Measurements from ENCODE around the gene SIRPA.

SIRPA gene

DNA sequence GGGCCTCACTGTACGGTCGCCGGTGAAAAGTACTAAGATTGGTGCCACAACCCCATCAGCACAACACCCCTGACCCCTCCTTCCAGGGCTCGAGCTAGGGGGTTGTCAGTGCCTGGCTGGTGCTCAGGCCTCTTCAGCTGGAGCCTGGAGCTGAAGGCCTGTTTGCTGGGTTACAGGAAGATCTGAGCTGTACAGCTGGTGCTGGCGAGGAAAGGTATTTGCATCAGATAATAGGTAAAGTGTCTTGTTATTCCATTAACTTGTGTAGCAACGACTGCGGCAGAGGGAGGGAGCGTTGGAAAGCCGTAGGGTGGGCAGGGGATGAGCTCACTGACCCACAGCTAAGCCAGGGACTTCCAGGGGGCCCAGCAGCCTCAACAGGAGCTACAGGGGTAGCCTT, 15.8 kb upstream of the SIRPA start:
- H3K4me1 ChIP-seq (ENCODE audit: insufficient read depth, low read length) = no peaks in the 10 kb centered on the region; the same call in 1 of the 2 replicates
- H3K4me3 ChIP-seq (ENCODE audit: low read length) = no peak overlapping the region
- no peaks in the 10 kb centered on the region for H3K36me3 ChIP-seq (ENCODE audit: insufficient read depth, low read length)
- H3K9me3 ChIP-seq (ENCODE audit: insufficient read depth, low read depth, low read length) = no peaks in the 10 kb centered on the region
- H3K9ac ChIP-seq (ENCODE audit: low read depth, low read length) = no peak overlapping the region
- WGBS = 88% methylated on average over 9 of the region's 9 CpGs
- H3K27me3 ChIP-seq (ENCODE audit: insufficient read depth, low read length) = no peaks in the 10 kb centered on the region; the same call in 1 of the 2 replicates
- no peak overlapping the region for H3K27ac ChIP-seq (ENCODE audit: low read depth, low read length)

DNA sequence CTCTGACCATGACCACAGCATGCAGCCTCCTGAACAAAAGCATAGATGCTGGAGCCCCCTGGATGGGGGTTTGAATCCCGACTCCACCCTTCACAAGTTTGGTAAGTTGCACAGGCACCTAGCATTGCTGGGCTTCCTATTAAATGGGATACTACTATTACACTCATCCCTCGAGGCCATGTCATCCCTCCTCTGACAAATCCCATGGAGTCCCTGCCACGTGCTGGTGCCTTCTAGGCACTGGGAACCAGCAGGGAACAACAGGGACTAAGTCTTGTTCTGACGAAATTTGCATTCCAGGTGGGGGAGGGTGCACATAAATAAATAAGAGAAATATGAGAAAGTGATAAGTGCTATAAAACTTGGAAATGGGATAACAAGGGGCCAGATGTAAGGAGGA, 15.3 kb upstream of the SIRPA start:
- Histone ChIP-seq H3K27me3 (ENCODE audit: insufficient read depth, low read length) (no peaks in the 10 kb centered on the region; the same call in 1 of the 2 replicates), H3K36me3 (ENCODE audit: insufficient read depth, low read length) (no peaks in the 10 kb centered on the region), H3K4me1 (ENCODE audit: insufficient read depth, low read length) (no peaks in the 10 kb centered on the region; the same call in 1 of the 2 replicates), H3K9me3 (ENCODE audit: insufficient read depth, low read depth, low read length) (no peaks in the 10 kb centered on the region), H3K9ac (ENCODE audit: low read depth, low read length) (no peak overlapping the region), H3K4me3 (ENCODE audit: low read length) (no peak overlapping the region), H3K27ac (ENCODE audit: low read depth, low read length) (no peak overlapping the region)
- WGBS = 61% methylated on average over 4 of the region's 4 CpGs

DNA sequence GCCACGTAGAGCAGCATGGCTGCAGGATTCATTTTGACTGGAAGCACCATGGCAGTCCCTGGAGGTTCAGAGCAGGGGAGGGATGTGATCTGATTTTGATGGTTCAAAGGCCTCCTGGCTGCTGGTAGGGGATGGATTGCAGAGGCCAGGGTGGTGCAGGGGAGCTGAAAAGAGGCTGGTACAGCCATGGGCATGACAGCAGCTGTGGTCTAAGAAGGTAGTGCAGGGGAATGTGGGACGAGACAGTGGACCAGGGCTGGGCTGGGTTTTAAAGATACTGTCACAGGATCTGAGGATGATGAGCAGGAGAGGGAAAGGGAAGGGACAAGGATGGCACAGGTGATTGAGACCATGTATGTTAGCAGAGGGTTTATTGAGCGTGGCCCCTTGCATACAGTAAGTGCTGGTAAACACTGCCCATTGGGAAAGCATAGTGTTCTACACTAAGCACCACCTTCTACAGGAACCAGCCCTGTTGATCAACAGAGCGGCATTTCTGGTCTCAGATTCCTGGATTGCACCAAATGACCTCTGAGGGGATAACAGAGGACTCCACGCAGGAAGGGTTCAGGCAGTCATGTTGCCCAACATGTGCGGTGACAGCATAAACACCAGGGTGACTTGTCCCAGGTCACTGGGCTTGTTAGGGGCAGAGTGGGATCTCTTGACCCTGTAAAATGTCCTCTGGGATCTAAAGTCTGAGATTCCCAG, 14.5 kb upstream of the SIRPA start:
- Histone ChIP-seq H3K27ac (ENCODE audit: low read depth, low read length) (no peak overlapping the region), H3K4me1 (ENCODE audit: insufficient read depth, low read length) (no peaks in the 10 kb centered on the region; the same call in 1 of the 2 replicates), H3K36me3 (ENCODE audit: insufficient read depth, low read length) (no peaks in the 10 kb centered on the region), H3K27me3 (ENCODE audit: insufficient read depth, low read length) (no peaks in the 10 kb centered on the region; the same call in 1 of the 2 replicates), H3K4me3 (ENCODE audit: low read length) (no peak overlapping the region), H3K9ac (ENCODE audit: low read depth, low read length) (no peak overlapping the region), H3K9me3 (ENCODE audit: insufficient read depth, low read depth, low read length) (no peaks in the 10 kb centered on the region)
- 93% methylated on average over 6 of the region's 6 CpGs for WGBS

DNA sequence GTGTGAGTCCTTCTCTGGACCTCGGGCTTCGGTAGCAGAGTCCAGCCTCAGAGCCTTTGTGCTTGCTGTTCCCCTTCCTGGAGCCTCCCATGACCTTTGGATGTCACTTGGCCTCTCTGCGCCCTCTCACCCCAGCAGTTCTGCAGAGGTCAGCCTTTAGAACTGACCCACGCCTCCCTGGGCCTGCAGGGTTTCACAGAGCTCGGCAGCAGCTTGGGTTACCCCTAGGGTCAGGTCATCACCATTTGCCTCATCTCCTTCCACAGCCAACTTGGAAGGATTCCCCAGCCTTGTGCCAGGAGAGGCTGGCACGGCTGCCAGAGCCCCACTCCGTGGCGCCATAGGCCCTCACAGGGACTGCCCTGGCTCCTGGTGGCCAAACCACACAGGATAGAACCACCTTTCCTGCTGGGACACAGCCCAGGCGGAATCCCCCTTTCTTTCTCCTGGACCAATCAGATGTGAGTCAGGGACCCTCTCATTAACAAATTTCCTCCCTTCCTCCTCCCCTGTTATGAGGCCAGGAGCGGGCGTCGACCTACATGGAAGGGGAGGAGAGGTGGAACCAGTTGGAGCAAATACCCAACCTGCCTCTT, 13.9 kb upstream of the SIRPA start:
- Histone ChIP-seq H3K9ac (ENCODE audit: low read depth, low read length) (no peak overlapping the region), H3K4me3 (ENCODE audit: low read length) (no peak overlapping the region), H3K27me3 (ENCODE audit: insufficient read depth, low read length) (no peaks in the 10 kb centered on the region; the same call in 1 of the 2 replicates), H3K9me3 (ENCODE audit: insufficient read depth, low read depth, low read length) (no peaks in the 10 kb centered on the region), H3K36me3 (ENCODE audit: insufficient read depth, low read length) (no peaks in the 10 kb centered on the region), H3K4me1 (ENCODE audit: insufficient read depth, low read length) (no peaks in the 10 kb centered on the region; the same call in 1 of the 2 replicates), H3K27ac (ENCODE audit: low read depth, low read length) (no peak overlapping the region)
- WGBS = 68% methylated on average over 12 of the region's 12 CpGs

DNA sequence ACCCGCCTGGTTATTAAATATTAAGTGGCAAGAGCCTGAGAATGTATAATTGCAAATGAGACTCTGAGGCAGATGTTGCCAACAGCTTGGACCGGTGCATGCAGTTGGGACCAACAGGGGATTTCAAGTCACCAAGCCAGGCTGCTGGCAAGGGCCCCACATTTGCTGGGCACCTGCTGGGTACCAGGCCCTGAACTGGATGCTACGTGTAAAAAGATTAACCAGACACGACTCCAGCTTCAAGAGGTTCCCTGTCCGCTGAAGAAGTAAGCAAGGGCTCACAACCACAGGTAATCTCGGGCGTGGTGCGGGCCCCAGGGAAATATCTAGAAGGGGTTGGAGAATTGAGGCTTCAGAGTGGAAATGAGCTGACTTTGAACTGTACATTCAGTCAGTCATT, 13.2 kb upstream of the SIRPA start:
- whole genome bisulfite sequencing = 95% methylated on average over 8 of the region's 8 CpGs
- no peak overlapping the region for H3K4me3 ChIP-seq (ENCODE audit: low read length)

DNA sequence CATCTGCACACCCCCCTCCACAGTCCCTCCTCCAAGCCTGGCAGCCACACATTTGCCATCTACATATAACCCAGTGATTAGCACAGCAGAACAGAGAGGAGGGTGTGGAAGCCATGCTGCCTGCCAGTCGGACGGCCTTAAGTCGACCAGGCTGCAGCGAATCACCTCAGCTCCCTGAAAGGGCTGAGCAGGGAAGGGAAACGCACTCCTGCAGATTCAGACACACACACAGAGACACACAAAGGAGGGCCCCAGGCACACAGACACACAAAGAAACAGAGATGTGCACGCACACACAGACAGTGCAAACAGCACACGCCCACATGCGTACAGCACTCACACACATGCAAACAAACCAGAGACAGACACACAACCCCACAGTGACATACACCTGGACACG, 11.2 kb upstream of the SIRPA start:
- 80% methylated on average over 9 of the region's 9 CpGs for WGBS
- H3K4me3 ChIP-seq (ENCODE audit: low read length) = no peak overlapping the region
- H3K9ac ChIP-seq (ENCODE audit: low read depth, low read length) = no peak overlapping the region
- H3K27ac ChIP-seq (ENCODE audit: low read depth, low read length) = no peak overlapping the region
- no peaks in the 10 kb centered on the region; the same call in 1 of the 2 replicates for H3K4me1 ChIP-seq (ENCODE audit: insufficient read depth, low read length)
- H3K27me3 ChIP-seq (ENCODE audit: insufficient read depth, low read length) = no peaks in the 10 kb centered on the region; the same call in 1 of the 2 replicates
- H3K9me3 ChIP-seq (ENCODE audit: insufficient read depth, low read depth, low read length) = no peaks in the 10 kb centered on the region
- no peaks in the 10 kb centered on the region for H3K36me3 ChIP-seq (ENCODE audit: insufficient read depth, low read length)

More for the DNA sequence above, 13.2 kb upstream of the SIRPA start:
- Histone ChIP-seq H3K27ac (ENCODE audit: low read depth, low read length) (no peak overlapping the region), H3K36me3 (ENCODE audit: insufficient read depth, low read length) (no peaks in the 10 kb centered on the region), H3K27me3 (ENCODE audit: insufficient read depth, low read length) (no peaks in the 10 kb centered on the region; the same call in 1 of the 2 replicates), H3K9ac (ENCODE audit: low read depth, low read length) (no peak overlapping the region), H3K4me1 (ENCODE audit: insufficient read depth, low read length) (no peaks in the 10 kb centered on the region; the same call in 1 of the 2 replicates), H3K9me3 (ENCODE audit: insufficient read depth, low read depth, low read length) (no peaks in the 10 kb centered on the region)

DNA sequence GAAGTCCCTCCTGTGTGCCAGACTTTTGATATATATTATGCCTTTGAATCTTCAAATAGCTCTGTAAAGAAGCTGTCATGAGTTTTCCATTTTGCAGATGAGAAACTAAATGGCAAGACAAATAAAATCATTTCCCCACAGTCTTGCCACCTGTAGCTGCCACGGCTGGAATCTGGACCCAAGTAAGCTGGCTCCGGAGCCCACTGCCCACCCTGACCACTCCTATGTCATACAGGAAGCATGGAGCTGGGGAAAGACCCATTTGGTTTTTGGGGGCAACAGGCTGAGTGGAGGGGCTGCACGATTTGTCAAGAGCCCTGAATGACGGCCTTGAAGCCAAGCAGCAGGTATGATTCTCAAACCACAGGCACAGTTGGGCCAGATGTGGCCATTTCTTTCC, 10.0 kb upstream of the SIRPA start:
- H3K9me3 ChIP-seq (ENCODE audit: insufficient read depth, low read depth, low read length) = no peaks in the 10 kb centered on the region
- 87% methylated on average over 3 of the region's 4 CpGs for WGBS
- no peaks in the 10 kb centered on the region for H3K36me3 ChIP-seq (ENCODE audit: insufficient read depth, low read length)
- H3K4me3 ChIP-seq (ENCODE audit: low read length) = no peak overlapping the region
- no peaks in the 10 kb centered on the region; the same call in 1 of the 2 replicates for H3K27me3 ChIP-seq (ENCODE audit: insufficient read depth, low read length)
- no peak overlapping the region for H3K27ac ChIP-seq (ENCODE audit: low read depth, low read length)
- H3K4me1 ChIP-seq (ENCODE audit: insufficient read depth, low read length) = peaks cover 4% of the 10 kb centered on the region; the same call in 1 of the 2 replicates
- H3K9ac ChIP-seq (ENCODE audit: low read depth, low read length) = no peak overlapping the region

DNA sequence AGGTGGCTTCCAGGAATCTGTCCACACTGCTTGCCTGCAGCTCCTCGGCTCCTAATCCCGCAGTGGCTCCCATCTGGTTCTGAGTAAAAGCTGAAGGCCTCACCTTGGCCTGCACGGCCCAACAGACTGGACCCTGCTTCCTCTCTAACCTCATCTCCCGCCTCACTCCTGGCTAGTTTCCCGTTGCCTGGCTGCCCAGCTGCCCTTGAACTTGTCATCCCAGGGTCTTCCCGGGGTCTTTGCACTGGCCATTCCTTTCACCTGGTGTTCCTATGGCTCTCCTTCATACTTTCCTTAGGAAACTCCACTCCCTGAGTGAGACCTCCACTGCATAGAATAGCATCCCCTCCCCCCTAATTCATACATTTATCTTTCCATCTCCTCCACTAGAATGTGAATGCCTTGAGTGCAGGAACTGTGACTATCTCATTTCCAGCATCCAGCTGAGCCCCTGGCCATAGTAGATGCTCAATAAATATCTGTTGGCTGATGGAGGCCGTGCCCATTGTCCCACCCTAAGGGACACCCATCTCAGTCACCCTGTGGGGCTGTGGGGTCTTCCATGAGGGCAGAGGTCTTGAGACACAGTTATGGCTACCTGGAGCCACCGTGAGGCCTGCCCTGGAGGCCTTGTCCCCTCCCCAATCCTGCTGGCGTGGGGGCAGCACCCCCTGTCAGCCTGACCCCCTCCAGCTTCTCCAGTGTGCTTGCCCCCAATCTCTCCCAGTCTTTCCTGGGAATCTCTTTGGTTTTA, 9.1 kb upstream of the SIRPA start:
- Histone ChIP-seq H3K4me3 (ENCODE audit: low read length) (no peak overlapping the region), H3K36me3 (ENCODE audit: insufficient read depth, low read length) (no peaks in the 10 kb centered on the region), H3K27ac (ENCODE audit: low read depth, low read length) (no peak overlapping the region), H3K4me1 (ENCODE audit: insufficient read depth, low read length) (peaks cover 4% of the 10 kb centered on the region; the same call in 1 of the 2 replicates), H3K9ac (ENCODE audit: low read depth, low read length) (no peak overlapping the region), H3K27me3 (ENCODE audit: insufficient read depth, low read length) (no peaks in the 10 kb centered on the region), H3K9me3 (ENCODE audit: insufficient read depth, low read depth, low read length) (no peaks in the 10 kb centered on the region)
- WGBS = 84% methylated on average over 9 of the region's 9 CpGs

DNA sequence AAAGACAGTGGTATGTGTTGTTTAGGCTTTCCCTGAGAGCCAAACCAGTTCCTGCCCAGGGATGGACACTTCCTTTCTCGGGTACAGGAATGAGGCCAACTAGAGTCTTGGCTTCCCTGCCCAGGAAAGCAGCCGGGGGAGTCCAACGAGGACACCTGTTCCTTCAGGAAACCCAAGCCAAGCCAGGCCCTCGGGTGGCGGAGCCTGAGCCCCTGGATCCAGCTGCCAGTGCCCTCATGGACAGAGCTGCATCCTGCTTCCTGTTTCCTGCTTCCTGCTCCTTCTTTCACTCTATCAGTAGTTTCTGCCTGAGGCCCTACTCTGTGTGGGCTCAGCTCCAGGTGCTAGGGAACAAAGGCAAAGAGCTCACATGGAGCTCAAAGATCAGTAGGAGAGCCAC, 7.9 kb upstream of the SIRPA start:
- Histone ChIP-seq H3K27ac (ENCODE audit: low read depth, low read length) (no peak overlapping the region), H3K4me3 (ENCODE audit: low read length) (no peak overlapping the region)
- 88% methylated on average over 5 of the region's 5 CpGs for WGBS

DNA sequence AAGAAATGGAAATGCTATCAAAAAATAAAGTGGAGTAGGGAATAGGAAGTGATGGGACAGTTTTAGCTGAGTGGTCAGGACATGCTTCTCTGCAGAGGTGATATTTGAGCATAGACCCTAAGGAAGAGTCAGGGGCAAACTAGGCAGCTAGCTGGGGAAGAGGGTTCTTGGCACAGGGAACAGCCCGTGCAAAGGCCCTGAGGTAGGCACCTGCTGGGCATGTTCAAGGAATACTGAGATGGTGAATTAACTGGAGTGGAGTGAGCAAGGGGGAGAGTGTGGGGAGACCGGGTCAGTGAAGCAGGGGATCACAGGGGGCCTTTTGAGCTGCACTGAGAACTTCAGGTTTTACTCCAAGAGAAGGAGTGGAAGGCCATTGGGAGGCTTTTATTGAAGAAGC, 7.5 kb upstream of the SIRPA start:
- no peaks in the 10 kb centered on the region for H3K9me3 ChIP-seq (ENCODE audit: insufficient read depth, low read depth, low read length)
- WGBS = 69% methylated on average over 2 of the region's 2 CpGs
- no peak overlapping the region for H3K27ac ChIP-seq (ENCODE audit: low read depth, low read length)
- no peak overlapping the region for H3K9ac ChIP-seq (ENCODE audit: low read depth, low read length)
- H3K4me3 ChIP-seq (ENCODE audit: low read length) = no peak overlapping the region
- H3K36me3 ChIP-seq (ENCODE audit: insufficient read depth, low read length) = no peaks in the 10 kb centered on the region
- peaks cover 6% of the 10 kb centered on the region for H3K27me3 ChIP-seq (ENCODE audit: insufficient read depth, low read length)
- H3K4me1 ChIP-seq (ENCODE audit: insufficient read depth, low read length) = peaks cover 4% of the 10 kb centered on the region; the same call in 1 of the 2 replicates

More for the DNA sequence above, 7.9 kb upstream of the SIRPA start:
- Histone ChIP-seq H3K9ac (ENCODE audit: low read depth, low read length) (no peak overlapping the region), H3K27me3 (ENCODE audit: insufficient read depth, low read length) (peaks cover 2% of the 10 kb centered on the region), H3K9me3 (ENCODE audit: insufficient read depth, low read depth, low read length) (no peaks in the 10 kb centered on the region), H3K36me3 (ENCODE audit: insufficient read depth, low read length) (no peaks in the 10 kb centered on the region), H3K4me1 (ENCODE audit: insufficient read depth, low read length) (peaks cover 4% of the 10 kb centered on the region; the same call in 1 of the 2 replicates)

All from HUES64 (cell line).